Activated CD8-positive, alpha-beta memory T cell treated with anti-CD3 and anti-CD28 coated beads, Interleukin-2, amount 50 U/mL, for 24 hours (primary cell): ENCODE data around the gene TIMM21.

ENCODE experiments used
- DNase-seq: peaks from one replicate; pipeline ENCODE4 v3.0.0-alpha.2; 2020; ENCODE audit errors: extremely low read depth

TIMM21 gene

DNA sequence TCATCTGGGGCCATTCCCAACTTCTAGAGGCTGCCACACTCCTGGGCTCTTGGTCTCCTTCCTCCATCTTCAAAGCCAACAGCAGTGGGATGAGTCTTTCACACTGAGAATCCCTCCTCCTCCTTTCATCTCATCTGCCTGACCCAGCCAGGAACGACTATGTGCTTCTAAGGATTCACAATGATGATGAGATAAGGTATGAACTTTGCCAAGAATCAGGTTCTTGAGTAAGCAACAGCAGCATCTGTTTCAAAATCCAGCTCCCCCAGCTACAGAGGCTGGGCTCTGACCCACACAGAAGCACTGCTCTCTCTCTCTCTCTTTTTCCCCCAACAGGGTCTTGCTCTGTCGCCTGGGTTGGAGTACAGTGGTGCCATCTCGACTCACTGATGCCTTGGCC lies 46.4 kb downstream of the TIMM21 start:
- DNase-seq = no peak

DNA sequence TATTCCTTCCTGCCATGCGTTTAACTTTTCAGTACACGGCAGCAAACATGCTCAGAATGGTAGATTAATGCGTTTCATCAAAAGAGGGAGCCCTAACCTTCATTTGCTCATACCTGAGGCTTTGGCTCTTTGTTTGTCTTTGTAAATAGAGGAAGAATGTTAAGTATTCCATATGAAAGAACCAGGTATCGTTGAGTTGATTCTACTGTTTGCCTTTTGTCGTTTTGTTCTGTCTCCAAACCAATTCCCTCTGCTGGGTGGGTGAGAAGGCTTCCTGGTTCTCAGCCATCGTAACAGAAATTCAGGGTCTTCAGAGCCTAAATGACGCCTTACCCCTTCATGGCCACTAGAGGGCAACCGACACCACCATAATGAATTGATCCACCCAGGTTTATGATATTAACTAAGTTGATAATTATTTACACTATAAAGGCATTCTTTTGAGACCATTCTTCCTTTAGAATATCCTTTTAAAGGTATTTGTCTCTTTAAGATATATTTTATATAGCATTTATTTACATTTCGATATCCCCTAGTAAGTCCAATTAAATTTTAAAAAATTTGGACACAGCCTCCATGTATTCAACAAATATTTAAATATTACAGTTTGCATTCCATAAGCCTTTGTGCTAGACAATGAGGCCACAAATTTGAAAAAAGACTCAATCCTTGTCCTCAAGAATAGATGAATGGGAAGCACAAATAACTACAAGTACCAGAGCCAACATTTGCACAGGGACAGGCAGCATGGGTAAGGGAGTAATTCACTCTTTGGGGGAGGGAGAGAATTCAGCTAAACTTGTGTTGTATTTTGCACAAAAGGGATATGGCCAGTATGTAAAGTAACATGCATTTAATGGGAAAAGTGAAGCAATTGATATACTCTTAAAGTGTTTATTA lies 48.1 kb downstream of the TIMM21 start:
- DNase-seq = peak; percentile 6

- no peak for DNase-seq
Observed at GRCh38 chr18:74197705-74198341, 49.5 kb downstream of the TIMM21 start.

DNA sequence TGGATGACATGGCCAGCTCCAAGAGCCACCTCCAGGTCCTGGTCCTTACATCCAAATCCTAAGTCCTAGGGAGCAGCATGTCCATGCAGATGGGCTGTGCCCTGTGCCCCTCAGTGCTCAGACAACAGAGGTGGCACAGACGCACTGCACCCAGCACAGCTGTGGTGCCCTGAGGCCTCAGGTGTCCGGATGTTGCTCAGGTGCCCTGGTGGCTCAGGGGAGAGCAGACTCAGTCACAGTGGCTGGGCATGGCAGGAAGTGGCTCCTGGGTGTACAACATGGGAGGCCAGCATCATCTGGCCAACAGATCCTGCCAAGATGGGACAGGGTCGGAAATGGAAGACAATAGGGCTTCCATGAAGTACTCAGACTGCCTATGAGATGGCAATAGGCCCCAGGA lies 50.1 kb downstream of the TIMM21 start:
- DNase-seq = no peak

DNA sequence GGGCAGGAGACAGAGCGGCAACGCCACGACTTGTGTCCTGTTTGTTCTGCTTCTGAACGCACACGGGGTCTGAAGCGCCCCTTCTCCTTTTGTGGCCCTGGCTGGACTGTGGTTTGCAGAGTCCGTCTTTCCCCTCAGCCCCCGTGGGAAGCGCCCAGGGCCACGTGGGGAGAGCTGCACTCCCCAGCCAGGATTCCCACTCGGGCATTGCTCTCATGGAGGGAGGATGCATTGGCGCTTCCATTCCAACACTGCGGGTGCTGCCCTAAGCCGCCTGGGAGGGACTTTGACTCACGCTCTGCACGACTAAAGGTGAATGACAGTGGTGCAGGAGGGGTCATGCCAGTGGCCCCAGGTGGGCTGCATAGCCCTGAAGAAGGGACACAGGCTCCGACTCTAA lies 52.5 kb downstream of the TIMM21 start:
- no peak for DNase-seq

DNA sequence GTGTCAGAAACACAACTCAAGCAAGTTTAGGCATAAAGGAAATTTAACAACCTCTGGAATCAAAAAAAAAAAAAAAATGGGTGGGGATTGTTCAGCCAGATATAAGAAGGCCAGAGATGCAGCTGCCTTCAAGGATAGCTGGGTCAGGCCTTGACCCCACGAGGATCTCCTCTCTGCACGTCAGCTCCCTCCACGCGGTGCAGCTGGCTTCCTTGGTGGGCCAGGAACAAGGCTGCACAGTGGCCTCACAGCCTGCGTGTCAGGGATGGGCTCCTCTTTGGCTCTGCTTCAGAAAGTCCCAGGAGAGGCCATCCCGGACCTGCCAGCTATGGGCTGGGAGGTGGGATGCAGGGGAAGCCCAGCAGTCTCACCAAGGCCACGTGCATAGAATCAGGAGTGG lies 55.5 kb downstream of the TIMM21 start:
- no peak for DNase-seq

DNA sequence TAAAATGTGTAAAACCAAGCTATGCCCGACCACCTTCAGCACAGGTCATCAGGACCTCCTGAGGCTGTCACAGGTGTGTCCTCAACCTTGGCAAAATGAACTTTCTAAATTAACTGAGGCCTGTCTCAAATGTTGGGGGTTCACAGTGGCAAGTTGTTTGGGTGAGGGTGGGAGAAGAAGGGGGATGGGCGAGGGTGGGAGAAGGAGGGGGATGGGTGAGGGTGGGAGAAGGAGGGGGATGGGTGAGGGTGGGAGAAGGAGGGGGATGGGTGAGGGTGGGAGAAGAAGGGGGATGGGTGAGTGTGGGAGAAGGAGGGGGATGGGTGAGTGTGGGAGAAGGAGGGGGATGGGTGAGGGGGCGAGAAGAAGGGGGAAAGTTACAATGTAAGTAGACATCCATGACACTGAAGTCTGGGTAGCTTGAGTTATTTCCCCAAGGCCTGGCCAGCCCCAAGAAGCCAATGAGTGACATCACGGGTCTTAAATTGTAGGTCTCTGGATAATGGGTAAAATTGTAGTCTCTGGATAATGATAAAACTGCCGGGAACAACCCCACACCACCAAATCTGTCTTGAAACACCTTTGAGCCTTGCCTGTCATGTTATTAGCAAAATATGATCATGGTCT lies 56.3 kb downstream of the TIMM21 start:
- DNase-seq = no peak
